ENCODE measurements around the gene VASH2. TPM values are rescaled to one million over a fixed set of nuclear protein-coding genes. Genes with fewer than 3 reads are reported as not detected.
A peak's percentile ranks its signal among the peaks of the same experiment; 100 is the strongest.

VASH2 gene
- total and polyA plus RNA-seq, 2 experiments from 2014 or later = 129 to 381 TPM

GRCh38 chr1:212966616-212967015, 16.3 kb downstream of the VASH2 start:
- H4K20me1 ChIP-seq (replicated peaks; ENCODE audit: insufficient read depth) = peaks cover 49% of the 10 kb centered on the region
- 0 out of 2 replicates have a peak, but pooled peaks cover 8% of the 10 kb centered on the region for H3K79me2 ChIP-seq (replicated peaks; ENCODE audit: insufficient read depth)
- H3K4me1 Mint-ChIP-seq = peaks cover 75% of the 10 kb centered on the region
- no peak overlapping the region for H3K4me3 Mint-ChIP-seq
- ATAC-seq (no peak), DNase-seq (ENCODE audit: low spot score) (no peak)
- peak overlapping the region; percentile 85 for H3K27ac ChIP-seq (ENCODE audit: low read depth)
- no peak overlapping the region for H3K4me2 ChIP-seq
- H2AFZ ChIP-seq = no peak overlapping the region
- H3K36me3 ChIP-seq (ENCODE audit: insufficient read depth) = peaks cover 95% of the 10 kb centered on the region
- peaks cover 37% of the 10 kb centered on the region for H3K27me3 Mint-ChIP-seq (ENCODE audit: insufficient read depth, low read depth, poor library complexity)
- H3K27ac Mint-ChIP-seq = no peak overlapping the region; the same call in 1 of the 2 replicates
- peaks cover 100% of the 10 kb centered on the region for H3K36me3 Mint-ChIP-seq (ENCODE audit: low read depth)
- H3K27me3 ChIP-seq (ENCODE audit: insufficient read depth) = no peaks in the 10 kb centered on the region
- TF ChIP-seq STAT1 (IDR thresholded peaks at IDR 0.05; ENCODE audit: unreplicated experiment) = no peak
- no peak for TF ChIP-seq POLR2AphosphoS5 (IDR thresholded peaks at IDR 0.05; ENCODE audit: low read depth)
- TF ChIP-seq ZNF331 (CRISPR knock-in tag; IDR thresholded peaks at IDR 0.05; ENCODE audit: low read depth) = no peak
- peaks cover 88% of the 10 kb centered on the region for H3F3A ChIP-seq (replicated peaks; ENCODE audit: low read depth)
- peaks cover 53% of the 10 kb centered on the region for H3K4me1 ChIP-seq (ENCODE audit: insufficient read depth)
- H3K9me2 ChIP-seq (ENCODE audit: insufficient read depth) = no peaks in the 10 kb centered on the region
- no peak overlapping the region for H3K4me3 ChIP-seq
- H3K9me3 Mint-ChIP-seq = no peaks in the 10 kb centered on the region; the same call in 2 of the 3 replicates

GRCh38 chr1:212967801-212968200, 17.5 kb downstream of the VASH2 start:
- Mint-ChIP-seq H3K27me3 (ENCODE audit: insufficient read depth, low read depth, poor library complexity) (peaks cover 35% of the 10 kb centered on the region), H3K4me3 (peak overlapping the region; percentile 2; the same call in 2 of the 3 replicates), H3K27ac (peak overlapping the region; percentile 92), H3K9me3 (no peaks in the 10 kb centered on the region; the same call in 2 of the 3 replicates), H3K36me3 (ENCODE audit: low read depth) (peaks cover 100% of the 10 kb centered on the region), H3K4me1 (peaks cover 70% of the 10 kb centered on the region)
- H3K27ac ChIP-seq (ENCODE audit: low read depth) = peak overlapping the region; percentile 88
- no peaks in the 10 kb centered on the region for H3K27me3 ChIP-seq (ENCODE audit: insufficient read depth)
- peak; percentile 91 for DNase-seq (ENCODE audit: low spot score)
- H3K9me2 ChIP-seq (ENCODE audit: insufficient read depth) = no peaks in the 10 kb centered on the region
- H3F3A ChIP-seq (replicated peaks; ENCODE audit: low read depth) = peaks cover 88% of the 10 kb centered on the region
- peaks cover 95% of the 10 kb centered on the region for H3K36me3 ChIP-seq (ENCODE audit: insufficient read depth)
- no peak overlapping the region for H3K4me3 ChIP-seq
- TF ChIP-seq CTCF (conservative IDR thresholded peaks at IDR 0.05; ENCODE audit: low read depth in 2 of 2) = peak; percentile 67 to 69
- peak; percentile 70 for TF ChIP-seq CREB1 (CRISPR knock-in tag; IDR thresholded peaks at IDR 0.05; ENCODE audit: low read depth)
- TF ChIP-seq POLR2AphosphoS5 (IDR thresholded peaks at IDR 0.05; ENCODE audit: low read depth) = peak; percentile 40; the same call in 1 of the 2 replicates
- no peak for TF ChIP-seq JUNB (IDR thresholded peaks at IDR 0.05; ENCODE audit: unreplicated experiment)
- peaks cover 43% of the 10 kb centered on the region for H3K4me1 ChIP-seq (ENCODE audit: insufficient read depth)
- H2AFZ ChIP-seq = no peak overlapping the region
- H3K79me2 ChIP-seq (replicated peaks; ENCODE audit: insufficient read depth) = 0 out of 2 replicates have a peak, but pooled peaks cover 10% of the 10 kb centered on the region
- peak overlapping the region; percentile 17; the same call in 1 of the 2 replicates for H3K4me2 ChIP-seq
- peaks cover 43% of the 10 kb centered on the region for H4K20me1 ChIP-seq (replicated peaks; ENCODE audit: insufficient read depth)
- ATAC-seq = peak; percentile 82

GRCh38 chr1:212968368-212968863, 18.1 kb downstream of the VASH2 start:
- H3K4me3 Mint-ChIP-seq = peak overlapping the region; percentile 2; the same call in 1 of the 3 replicates
- DNase-seq (ENCODE audit: low spot score) (no peak), ATAC-seq (peak; percentile 7)
- peak overlapping the region; percentile 15 for H3K4me2 ChIP-seq
- H3K27me3 Mint-ChIP-seq (ENCODE audit: insufficient read depth, low read depth, poor library complexity) = peaks cover 30% of the 10 kb centered on the region
- H3K4me1 Mint-ChIP-seq = peaks cover 70% of the 10 kb centered on the region
- H3K36me3 ChIP-seq (ENCODE audit: insufficient read depth) = peaks cover 95% of the 10 kb centered on the region
- no peak overlapping the region for H2AFZ ChIP-seq
- H3K79me2 ChIP-seq (replicated peaks; ENCODE audit: insufficient read depth) = 0 out of 2 replicates have a peak, but pooled peaks cover 7% of the 10 kb centered on the region
- H3K27ac Mint-ChIP-seq = peak overlapping the region; percentile 92
- peaks cover 89% of the 10 kb centered on the region for H3F3A ChIP-seq (replicated peaks; ENCODE audit: low read depth)
- H3K27me3 ChIP-seq (ENCODE audit: insufficient read depth) = no peaks in the 10 kb centered on the region
- H3K4me3 ChIP-seq = no peak overlapping the region
- peak overlapping the region; percentile 88 for H3K27ac ChIP-seq (ENCODE audit: low read depth)
- TF ChIP-seq REST (IDR thresholded peaks at IDR 0.05; ENCODE audit: unreplicated experiment) (no peak), POLR2AphosphoS5 (IDR thresholded peaks at IDR 0.05; ENCODE audit: low read depth) (peak; percentile 47; the same call in 1 of the 2 replicates)
- no peaks in the 10 kb centered on the region for H3K9me2 ChIP-seq (ENCODE audit: insufficient read depth)
- no peaks in the 10 kb centered on the region; the same call in 2 of the 3 replicates for H3K9me3 Mint-ChIP-seq
- peaks cover 100% of the 10 kb centered on the region for H3K36me3 Mint-ChIP-seq (ENCODE audit: low read depth)
- peaks cover 37% of the 10 kb centered on the region for H4K20me1 ChIP-seq (replicated peaks; ENCODE audit: insufficient read depth)
- H3K4me1 ChIP-seq (ENCODE audit: insufficient read depth) = peaks cover 42% of the 10 kb centered on the region
